ENCODE data around the gene COL6A3.

Gene COL6A3

DNA sequence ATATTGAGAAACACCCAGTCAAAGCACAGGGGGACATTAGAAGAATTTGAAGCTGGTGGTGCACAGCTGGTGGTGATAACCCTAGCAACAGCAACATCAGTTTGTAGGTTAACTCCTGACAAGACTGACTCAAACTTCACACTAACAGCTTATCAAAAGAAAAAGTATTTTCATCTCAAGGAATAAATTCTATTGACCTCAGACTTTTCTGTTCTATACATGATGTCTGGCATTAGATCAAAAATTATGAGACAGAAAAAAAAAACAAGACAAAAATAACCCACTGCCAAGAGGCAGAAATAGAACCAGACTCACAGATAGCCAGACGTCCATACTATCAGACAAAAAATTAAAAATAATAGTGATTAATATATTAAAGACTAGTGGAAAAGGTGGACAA lies 126.1 kb downstream of the COL6A3 start:
- TF ChIP-seq, protein P1, sequence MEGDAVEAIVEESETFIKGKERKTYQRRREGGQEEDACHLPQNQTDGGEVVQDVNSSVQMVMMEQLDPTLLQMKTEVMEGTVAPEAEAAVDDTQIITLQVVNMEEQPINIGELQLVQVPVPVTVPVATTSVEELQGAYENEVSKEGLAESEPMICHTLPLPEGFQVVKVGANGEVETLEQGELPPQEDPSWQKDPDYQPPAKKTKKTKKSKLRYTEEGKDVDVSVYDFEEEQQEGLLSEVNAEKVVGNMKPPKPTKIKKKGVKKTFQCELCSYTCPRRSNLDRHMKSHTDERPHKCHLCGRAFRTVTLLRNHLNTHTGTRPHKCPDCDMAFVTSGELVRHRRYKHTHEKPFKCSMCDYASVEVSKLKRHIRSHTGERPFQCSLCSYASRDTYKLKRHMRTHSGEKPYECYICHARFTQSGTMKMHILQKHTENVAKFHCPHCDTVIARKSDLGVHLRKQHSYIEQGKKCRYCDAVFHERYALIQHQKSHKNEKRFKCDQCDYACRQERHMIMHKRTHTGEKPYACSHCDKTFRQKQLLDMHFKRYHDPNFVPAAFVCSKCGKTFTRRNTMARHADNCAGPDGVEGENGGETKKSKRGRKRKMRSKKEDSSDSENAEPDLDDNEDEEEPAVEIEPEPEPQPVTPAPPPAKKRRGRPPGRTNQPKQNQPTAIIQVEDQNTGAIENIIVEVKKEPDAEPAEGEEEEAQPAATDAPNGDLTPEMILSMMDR (conservative IDR thresholded peaks at IDR 0.05; ENCODE audit: low read depth, low read length): no peak
- Histone ChIP-seq H3K4me3 (IDR thresholded peaks at IDR 0.05; ENCODE audit: insufficient read depth, low read depth, low read length) (no peak overlapping the region), H3K27ac (no peak overlapping the region), H3K79me2 (ENCODE audit: insufficient read depth, low read depth) (no peaks in the 10 kb centered on the region), H3K4me1 (ENCODE audit: low read depth, poor library complexity, severe bottlenecking) (no peaks in the 10 kb centered on the region), H2AFZ (ENCODE audit: low read depth) (no peak overlapping the region), H3K4me2 (no peak overlapping the region), H3K9ac (no peak overlapping the region), H4K20me1 (ENCODE audit: insufficient read depth) (no peaks in the 10 kb centered on the region), H3K36me3 (ENCODE audit: insufficient read depth) (no peaks in the 10 kb centered on the region), H3K27me3 (ENCODE audit: insufficient read depth, low read depth) (no peaks in the 10 kb centered on the region)

DNA sequence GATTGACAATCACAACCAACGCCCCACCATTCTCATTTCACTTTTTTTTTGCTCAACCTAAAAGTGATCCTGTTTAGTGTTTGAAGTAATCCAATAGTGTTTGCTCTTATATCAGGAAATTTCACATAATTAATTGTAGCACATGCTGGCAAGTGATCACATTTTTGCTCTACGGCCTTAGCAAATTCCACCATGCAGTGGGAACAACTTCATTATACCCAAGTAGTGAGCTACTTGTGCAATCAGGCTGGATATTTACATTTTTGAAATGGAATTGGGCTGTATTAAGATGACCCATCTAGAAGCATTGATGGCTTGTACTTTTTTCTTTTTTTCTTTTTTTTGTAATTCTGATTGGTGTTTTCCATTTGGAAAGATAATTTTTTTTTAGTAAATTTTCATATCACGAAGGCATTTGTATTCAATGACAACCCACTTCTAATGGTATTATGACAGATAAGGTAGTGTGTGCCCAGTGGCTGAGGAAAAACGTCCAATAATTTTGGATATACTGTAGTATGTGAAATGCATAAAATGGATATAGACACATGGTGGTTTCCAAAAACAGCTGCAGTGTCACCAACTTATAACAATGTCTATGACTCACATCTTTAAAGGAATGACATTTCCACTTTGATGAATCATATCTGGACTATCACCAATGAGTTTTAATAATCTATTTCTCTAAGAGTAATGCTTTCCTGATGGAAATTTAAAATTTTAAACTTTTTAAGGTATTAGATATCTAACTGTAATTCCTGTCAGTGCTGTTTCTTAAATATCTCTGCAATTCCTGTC lies 130.6 kb downstream of the COL6A3 start:
- H3K27ac ChIP-seq: no peak overlapping the region
- TF ChIP-seq, protein P1 (conservative IDR thresholded peaks at IDR 0.05; ENCODE audit: low read depth, low read length): no peak
- no peaks in the 10 kb centered on the region for H3K36me3 ChIP-seq (ENCODE audit: insufficient read depth)

DNA sequence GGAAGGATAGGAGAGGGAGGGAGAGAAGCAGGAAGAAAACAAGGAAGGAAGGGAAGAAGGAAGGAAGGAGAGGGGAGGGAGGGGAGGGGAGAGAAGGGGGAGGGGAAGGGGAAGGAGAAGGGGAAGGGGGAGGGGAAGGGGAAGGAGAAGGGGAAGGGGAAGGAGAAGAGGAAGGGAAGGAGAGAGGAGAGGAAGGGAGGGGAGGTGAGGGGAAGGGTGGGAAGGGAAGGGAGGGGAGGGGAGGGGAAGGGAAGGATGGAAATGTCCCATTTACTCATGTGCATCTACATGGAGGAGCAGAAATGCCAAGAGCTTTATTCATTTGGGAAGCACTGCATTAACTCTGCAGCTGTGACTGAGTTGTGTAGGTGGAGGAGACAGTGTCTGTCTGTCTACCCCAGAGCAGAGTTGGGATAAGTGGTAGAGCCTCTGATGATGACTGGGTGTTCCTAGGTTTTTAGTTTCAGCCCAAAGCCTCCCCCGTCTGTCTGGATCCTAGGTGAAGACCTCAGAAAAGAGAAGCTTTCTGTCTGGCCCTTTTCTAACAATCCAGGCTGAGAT lies 131.3 kb downstream of the COL6A3 start:
- Histone ChIP-seq H3K4me1 (ENCODE audit: low read depth, poor library complexity, severe bottlenecking) (no peaks in the 10 kb centered on the region), H2AFZ (ENCODE audit: low read depth) (no peak overlapping the region), H3K9ac (no peak overlapping the region), H3K27ac (no peak overlapping the region), H3K79me2 (ENCODE audit: insufficient read depth, low read depth) (no peaks in the 10 kb centered on the region), H3K36me3 (ENCODE audit: insufficient read depth) (no peaks in the 10 kb centered on the region), H4K20me1 (ENCODE audit: insufficient read depth) (no peaks in the 10 kb centered on the region), H3K4me3 (IDR thresholded peaks at IDR 0.05; ENCODE audit: insufficient read depth, low read depth, low read length) (no peak overlapping the region), H3K27me3 (ENCODE audit: insufficient read depth, low read depth) (no peaks in the 10 kb centered on the region), H3K4me2 (no peak overlapping the region)
- TF ChIP-seq, protein P1 (conservative IDR thresholded peaks at IDR 0.05; ENCODE audit: low read depth, low read length): no peak

More for the DNA sequence above, 130.6 kb downstream of the COL6A3 start:
- Histone ChIP-seq H3K4me3 (IDR thresholded peaks at IDR 0.05; ENCODE audit: insufficient read depth, low read depth, low read length) (no peak overlapping the region), H4K20me1 (ENCODE audit: insufficient read depth) (no peaks in the 10 kb centered on the region), H3K4me2 (no peak overlapping the region), H3K4me1 (ENCODE audit: low read depth, poor library complexity, severe bottlenecking) (no peaks in the 10 kb centered on the region), H3K27me3 (ENCODE audit: insufficient read depth, low read depth) (no peaks in the 10 kb centered on the region), H3K79me2 (ENCODE audit: insufficient read depth, low read depth) (no peaks in the 10 kb centered on the region), H3K9ac (no peak overlapping the region), H2AFZ (ENCODE audit: low read depth) (no peak overlapping the region)

DNA sequence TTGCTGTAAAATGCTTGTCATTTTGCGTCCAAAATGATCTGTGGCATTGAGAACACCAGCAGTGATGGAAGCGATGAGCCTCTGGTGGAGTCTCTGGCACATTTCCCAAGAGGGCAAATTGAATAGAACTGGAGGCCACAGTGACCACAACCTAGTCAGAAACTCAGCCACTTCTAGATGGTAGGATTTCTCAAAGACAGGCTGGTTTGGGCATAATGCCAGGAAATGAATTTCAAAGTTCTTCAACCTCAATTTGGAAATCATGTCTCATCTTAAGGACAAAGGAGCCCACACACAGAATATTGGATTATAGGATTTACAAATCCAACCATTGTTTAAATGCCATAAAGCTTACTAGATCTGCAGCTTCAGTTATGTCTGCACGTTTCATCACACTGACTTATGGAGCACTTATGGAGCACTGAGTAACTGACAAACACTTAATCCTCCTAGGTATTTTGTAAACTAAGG lies 132.1 kb downstream of the COL6A3 start:
- TF ChIP-seq, protein P1 (conservative IDR thresholded peaks at IDR 0.05; ENCODE audit: low read depth, low read length): no peak
- Histone ChIP-seq H3K4me1 (ENCODE audit: low read depth, poor library complexity, severe bottlenecking) (no peaks in the 10 kb centered on the region), H4K20me1 (ENCODE audit: insufficient read depth) (no peaks in the 10 kb centered on the region), H3K4me3 (IDR thresholded peaks at IDR 0.05; ENCODE audit: insufficient read depth, low read depth, low read length) (no peak overlapping the region), H3K36me3 (ENCODE audit: insufficient read depth) (no peaks in the 10 kb centered on the region), H3K27ac (no peak overlapping the region), H3K4me2 (no peak overlapping the region), H3K79me2 (ENCODE audit: insufficient read depth, low read depth) (no peaks in the 10 kb centered on the region), H3K27me3 (ENCODE audit: insufficient read depth, low read depth) (no peaks in the 10 kb centered on the region), H2AFZ (ENCODE audit: low read depth) (no peak overlapping the region), H3K9ac (no peak overlapping the region)

Measured in KMS-11 (cell line).